NCI-H2227 treated with DMSO at 0.1 percent for 48 hours (cell line): ENCODE measurements around the gene GNS.

Experiments used
- DNase-seq: peaks from one replicate; lab custom pipeline; 2025; lab: John Stamatoyannopoulos, UW

GNS gene

GRCh38 chr12:64735442-64735841 lies 23.8 kb downstream of the GNS start:
- no peak for DNase-seq

GRCh38 chr12:64733857-64734256 lies 25.3 kb downstream of the GNS start:
- DNase-seq = no peak

- DNase-seq = no peak
Observed at GRCh38 chr12:64731683-64732082, 27.5 kb downstream of the GNS start.

GRCh38 chr12:64730588-64730969 lies 28.6 kb downstream of the GNS start:
- DNase-seq = no peak

GRCh38 chr12:64729909-64730587 lies 29.2 kb downstream of the GNS start:
- no peak for DNase-seq

GRCh38 chr12:64724201-64724745 lies 34.9 kb downstream of the GNS start:
- DNase-seq = no peak

GRCh38 chr12:64723630-64724029 lies 35.6 kb downstream of the GNS start:
- DNase-seq = no peak

GRCh38 chr12:64722835-64723234 lies 36.4 kb downstream of the GNS start:
- no peak for DNase-seq

GRCh38 chr12:64720884-64721283 lies 38.3 kb downstream of the GNS start:
- no peak for DNase-seq

GRCh38 chr12:64718649-64719048 lies 40.6 kb downstream of the GNS start:
- no peak for DNase-seq

- no peak for DNase-seq
Observed at GRCh38 chr12:64716839-64717455, 42.3 kb downstream of the GNS start.

GRCh38 chr12:64716371-64716770 lies 42.8 kb downstream of the GNS start:
- no peak for DNase-seq

GRCh38 chr12:64714551-64714968 lies 44.6 kb downstream of the GNS start:
- DNase-seq = no peak

- DNase-seq = no peak
Observed at GRCh38 chr12:64713376-64713775, 45.8 kb downstream of the GNS start.

GRCh38 chr12:64709429-64709828 lies 49.8 kb downstream of the GNS start:
- no peak for DNase-seq

GRCh38 chr12:64707926-64708325 lies 51.3 kb downstream of the GNS start:
- DNase-seq = no peak

- DNase-seq = no peak
Observed at GRCh38 chr12:64707362-64707761, 51.8 kb downstream of the GNS start.

GRCh38 chr12:64706857-64707256 lies 52.3 kb downstream of the GNS start:
- DNase-seq = no peak

- no peak for DNase-seq
Observed at GRCh38 chr12:64706306-64706705, 52.9 kb downstream of the GNS start.

- DNase-seq = no peak
Observed at GRCh38 chr12:64701283-64701682, 57.9 kb downstream of the GNS start.

- DNase-seq = no peak
Observed at GRCh38 chr12:64700532-64700931, 58.7 kb downstream of the GNS start.

- no peak for DNase-seq
Observed at GRCh38 chr12:64699504-64700115, 59.6 kb downstream of the GNS start.

- peak; percentile 14 for DNase-seq
Observed at GRCh38 chr12:64696080-64696741, 63.0 kb downstream of the GNS start.
